Activated naive CD4-positive, alpha-beta T cell treated with anti-CD3 and anti-CD28 coated beads, Interleukin-2, amount 50 U/mL, for 16 hours (primary cell): ENCODE results near the gene SMG6.
"Not testable (repeated sequence)": the region's sequence is repeated elsewhere in the genome, so short reads cannot be mapped to it uniquely, and the experiment has no call there.

Source experiments
- DNase-seq: peaks from one replicate; pipeline ENCODE4 v3.0.0-alpha.2; 2020

The SMG6 gene

DNA sequence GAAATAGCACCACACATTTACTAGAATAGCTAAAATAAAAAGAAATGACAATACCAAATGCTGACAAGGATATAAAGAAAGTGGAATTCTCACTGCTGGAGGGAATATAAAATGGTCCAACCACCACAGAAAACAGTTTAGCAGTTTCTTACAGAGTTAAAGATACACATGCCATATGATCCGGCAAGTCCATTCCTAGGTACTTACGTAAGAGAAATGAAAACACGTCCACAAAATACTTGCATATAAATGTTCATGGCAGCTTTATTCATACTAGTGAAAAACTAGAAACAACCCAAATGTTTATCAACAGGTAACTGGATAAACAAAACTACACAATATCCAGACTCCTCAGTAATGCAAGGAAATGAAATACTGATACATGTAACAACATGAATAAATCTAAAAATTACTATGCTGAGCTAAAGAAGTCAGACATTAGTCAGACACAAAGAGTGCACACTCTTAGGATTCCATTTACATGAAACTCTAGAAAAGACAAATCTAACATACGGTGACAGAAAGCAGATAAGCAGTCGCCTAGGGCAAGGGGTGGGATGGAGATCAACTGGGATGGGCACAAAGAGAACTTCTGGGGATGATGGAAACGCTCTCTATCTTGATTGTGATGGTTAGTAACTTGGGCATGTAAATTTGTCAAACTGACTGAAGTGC lies 76.4 kb downstream of the SMG6 start:
- DNase-seq, result no peak

DNA sequence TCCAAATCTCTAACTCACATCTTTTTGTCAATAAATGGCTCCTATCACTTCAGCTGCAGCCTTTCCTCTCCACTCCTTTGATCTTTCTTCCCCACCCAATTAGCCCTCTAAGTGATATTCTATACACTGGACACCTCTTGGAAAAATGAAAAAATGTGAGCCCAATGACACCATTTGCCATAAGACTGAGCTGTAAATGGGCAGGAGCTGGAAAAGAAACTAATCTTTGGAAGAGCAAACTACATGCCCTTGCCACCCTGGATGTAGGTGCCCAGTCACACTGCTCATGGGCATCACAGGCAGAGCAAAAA lies 80.0 kb downstream of the SMG6 start:
- DNase-seq, result no peak

DNA sequence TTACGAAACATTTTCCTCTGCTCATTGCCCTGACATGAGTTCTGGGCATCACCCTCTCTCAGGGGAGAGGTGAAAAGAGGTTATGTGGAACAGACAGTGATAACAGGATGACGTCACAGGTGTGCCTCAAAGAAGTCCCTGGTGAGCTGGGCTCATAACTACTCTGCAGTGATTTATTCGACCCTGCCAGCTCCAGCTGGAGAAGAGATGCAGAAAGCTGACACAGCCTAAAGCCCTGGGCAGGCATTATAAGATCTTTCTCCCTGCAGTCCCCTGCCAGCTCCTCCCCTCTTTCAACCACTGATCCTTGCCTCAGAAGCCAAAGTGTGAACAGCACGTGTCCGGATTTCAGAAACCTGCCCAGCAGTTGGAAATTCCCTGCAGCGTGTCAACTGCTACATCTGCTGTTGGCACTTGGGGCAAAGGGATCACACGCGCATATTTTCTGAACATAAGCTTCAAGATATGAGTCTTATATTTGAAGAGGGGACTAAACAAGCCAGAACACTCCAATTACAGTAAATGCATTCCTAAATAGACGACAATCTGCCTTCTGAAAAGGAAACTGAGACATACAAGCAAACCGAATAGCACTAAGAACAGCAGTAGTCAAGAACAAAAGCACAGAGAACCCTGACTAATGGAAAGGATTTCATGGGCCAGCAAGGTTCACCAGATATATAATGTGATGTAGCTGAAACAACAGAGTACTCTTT lies 80.5 kb downstream of the SMG6 start:
- no peak for DNase-seq

DNA sequence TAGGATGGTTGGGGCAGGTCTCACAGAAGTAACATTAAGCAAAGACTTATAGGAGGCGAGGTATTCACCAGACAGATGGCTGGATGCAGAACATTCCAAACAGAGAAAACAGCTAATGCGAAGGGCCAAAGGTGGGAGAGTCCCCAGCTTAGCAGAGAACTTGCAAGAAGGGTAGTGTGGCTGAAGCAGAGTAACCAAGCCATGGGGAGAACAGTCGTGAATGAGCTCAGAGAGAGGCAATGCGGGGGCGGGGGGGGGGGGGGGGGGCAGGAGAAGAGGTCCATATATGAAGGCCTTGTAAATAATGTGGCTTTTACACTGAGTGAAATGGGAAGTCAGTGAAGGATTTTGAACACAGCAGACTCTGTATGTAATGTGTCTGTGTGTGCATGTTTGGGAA lies 81.3 kb downstream of the SMG6 start:
- DNase-seq, result no peak

DNA sequence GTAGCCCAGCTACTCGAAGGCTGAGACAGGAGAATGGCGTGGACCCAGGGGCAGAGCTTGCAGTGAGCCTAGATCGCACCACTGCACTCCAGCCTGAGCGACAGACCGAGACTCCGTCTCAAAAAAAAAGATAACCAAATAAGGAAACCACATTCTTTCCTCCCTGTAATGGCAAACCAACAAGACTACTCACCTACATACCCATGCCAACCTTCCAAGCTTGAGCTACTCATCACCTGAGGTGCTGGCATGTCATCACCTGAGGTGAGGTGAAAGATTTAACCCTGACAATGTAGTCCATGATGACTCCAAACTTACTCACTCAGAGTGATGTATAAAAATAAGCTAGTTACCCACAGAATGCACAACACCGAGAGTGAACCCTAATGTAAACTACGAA lies 85.2 kb downstream of the SMG6 start:
- no peak for DNase-seq

DNA sequence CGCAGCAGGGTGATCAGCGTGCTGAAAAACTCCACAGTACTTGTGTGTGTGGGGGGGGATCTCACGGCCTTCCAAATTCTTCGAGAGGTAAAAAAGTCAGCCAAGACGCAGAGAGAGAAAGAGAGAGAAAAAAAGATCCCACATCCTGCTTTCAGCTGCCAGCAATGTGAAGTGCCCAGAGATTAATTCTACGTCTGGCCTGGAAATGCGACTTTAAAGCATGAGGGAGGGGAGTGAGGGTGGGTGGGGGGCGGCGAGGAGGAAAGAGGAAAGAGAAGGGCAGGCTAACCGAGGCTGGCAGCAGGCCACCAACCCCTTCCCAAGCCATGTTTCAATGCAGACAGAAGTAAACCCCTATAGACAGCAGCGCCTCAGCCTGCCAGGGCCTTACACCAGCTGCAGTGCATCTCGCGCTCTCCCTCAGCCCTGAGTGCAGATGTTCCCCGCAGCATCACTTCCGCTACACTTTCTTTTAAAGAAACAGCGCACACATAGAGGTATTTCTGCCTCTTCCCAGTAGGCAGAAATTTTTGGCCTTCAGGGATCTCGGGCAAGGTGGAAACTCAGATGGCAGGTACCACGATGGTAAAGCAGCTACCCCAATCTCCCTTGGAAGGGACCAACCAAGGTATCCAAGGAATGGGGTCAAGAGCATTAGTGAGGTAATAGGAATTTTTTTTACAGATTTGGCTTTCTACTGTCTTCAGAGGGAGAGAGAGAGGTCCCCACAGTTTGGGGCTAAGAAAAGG lies 87.8 kb downstream of the SMG6 start:
- peak; percentile 65 for DNase-seq

DNA sequence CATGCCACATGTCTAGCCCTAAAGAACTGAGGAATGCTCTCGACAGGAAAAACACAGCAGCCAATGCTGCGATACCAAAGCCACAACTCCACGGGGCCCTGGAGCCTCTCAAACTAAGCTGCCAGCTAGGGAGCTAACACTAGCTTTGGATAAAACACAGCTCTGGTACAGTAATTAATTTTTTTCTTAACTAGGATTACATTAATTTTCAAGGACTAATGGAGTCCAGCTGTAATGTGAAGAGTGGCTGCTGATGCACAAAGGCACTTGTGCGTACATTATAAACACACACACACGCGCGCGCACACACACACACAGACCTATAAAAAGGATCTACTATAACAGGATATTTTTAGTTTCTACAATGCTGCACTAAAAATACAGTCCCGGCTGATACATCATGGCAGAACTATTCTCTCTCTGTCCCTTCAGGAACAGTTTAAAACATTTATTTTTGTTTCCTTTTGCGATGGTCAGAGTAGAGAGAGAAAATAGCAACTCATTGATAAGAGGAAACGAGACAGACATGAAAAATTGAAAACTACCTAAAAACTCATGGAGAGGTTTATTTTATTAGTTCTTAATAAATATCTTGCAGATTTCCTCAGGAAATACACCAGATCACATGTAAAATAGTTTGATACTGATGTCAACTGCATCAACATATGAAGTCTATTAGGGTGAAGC lies 88.5 kb downstream of the SMG6 start:
- no peak for DNase-seq

DNA sequence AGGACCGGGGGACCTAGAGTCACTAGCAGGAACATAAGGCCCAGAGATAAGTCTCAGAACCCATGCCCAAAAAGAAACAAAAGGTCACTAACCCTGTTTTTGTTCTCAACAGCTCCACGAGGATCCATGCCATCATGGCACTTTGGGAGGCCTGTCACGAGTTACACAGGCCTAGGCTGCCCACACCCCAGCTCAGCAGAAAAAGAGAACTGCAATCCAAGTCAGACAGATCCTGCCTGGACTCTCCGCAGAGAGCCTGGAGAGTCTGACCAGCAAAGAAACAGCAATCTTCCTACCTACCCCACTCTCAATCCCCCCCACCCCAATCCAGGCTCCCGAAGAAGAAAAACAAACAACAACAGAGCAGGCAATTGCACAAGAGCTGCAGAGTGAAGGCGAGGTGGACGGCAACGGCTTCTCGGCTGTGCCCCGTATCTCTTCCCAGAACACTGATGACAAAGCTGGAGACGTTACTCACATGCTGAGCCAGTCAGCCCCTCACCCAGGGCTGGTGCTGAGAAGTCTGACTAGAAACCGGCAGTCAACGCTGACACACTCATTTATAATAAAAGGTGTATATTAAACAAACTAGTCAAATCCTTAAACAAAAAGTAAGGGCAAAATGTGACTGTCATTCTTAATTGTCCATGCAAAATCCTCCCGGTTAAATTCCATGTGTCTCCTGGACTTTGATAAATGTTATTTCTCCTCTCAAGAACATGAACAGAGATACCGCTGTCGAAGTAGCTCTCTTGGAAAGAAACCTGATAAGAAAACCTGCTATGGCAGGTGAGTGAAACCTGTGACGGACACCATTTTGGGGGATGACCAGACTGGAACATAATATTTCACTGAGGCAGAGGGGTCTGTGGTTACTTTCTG lies 89.3 kb downstream of the SMG6 start:
- peak; percentile 29 for DNase-seq

DNA sequence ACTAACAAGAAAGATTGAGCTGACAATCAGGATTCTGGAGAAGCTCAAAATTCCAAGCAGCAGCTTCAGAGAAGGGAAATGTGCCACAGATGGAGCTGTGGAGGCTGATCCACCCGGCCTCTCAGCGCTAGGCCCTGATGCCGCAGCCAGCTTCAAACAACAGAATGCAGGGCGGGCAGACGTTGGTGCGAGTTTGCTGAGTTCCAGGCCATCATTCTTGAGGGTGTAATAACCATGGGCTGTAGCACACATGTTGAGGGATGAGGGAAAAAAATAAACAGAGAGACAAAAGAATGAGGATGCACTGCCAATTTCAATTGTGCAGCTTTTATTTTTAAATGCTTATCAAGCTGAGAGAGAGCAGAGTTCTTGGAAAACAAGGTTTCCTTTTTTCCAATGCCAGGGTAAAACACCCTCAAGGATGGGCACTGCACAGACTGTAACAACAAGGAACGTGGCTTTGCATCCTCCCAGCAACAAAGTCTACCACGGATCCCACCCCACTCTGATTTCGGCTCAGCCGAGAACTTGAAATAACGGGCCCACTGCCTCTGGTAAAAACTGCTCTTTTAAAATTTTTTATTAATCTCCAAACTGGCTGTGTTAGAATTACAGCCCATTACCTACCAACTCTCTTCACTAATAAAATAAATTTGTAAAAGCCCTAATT lies 90.2 kb downstream of the SMG6 start:
- no peak for DNase-seq

DNA sequence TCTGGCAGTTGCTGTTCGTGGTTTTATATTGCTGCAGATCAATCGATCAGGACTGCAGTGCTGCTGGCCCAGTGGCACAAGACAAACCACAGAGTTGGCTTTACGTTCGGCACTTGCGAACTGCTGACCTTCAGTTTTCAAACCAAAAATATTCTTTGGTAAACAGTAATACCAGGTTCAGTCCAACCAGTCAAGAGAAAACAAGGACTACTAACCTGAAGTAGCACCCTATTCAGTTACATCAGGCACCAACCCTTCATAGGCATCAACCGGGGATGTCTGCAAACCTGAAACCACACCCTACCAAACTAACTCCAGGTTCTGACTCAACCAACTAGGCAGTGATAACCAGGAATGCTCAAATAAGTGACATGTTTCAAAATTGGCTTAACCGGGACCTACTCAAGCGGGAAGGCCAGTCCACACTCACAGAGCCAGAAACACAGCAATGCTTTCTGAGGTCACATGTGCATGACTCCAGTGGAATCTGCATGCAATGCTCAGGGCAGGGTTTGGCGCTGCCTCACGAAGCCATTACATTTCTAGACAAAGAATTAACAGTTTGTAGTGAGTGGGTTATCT lies 91.1 kb downstream of the SMG6 start:
- DNase-seq, result no peak

DNA sequence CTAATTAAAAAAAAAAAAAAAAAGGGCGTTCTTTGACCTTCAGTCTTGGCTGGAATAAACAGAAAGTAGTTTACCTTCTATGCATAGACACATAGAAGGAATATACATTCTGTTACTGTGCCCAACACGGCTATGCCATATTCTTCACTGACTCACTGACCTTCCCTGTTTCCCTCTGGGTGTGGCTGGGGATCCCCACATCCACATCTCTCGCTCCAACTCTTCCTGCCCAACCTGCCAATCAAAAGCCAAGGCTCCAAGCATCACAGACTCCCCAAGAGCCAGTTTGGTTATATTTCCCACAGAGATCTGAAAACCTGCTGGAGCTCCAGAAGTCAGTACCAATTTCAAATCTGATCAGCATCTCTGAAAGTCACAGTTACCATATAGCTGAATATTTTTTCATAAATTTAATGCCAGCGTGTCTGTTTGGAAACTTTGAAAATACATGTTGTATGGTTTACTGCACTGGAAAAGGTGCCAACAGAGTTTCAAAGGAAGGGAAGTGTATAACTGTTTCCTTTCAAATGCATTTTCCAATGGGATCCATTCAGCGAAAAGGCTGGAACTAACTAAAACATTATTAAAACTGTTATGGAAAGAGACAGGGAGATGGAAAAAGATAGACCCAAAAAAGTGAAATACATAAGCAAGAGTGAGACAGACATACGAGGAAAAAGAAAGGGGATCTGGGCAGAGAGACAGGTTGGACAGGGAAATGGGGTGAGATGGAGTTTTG lies 91.8 kb downstream of the SMG6 start:
- DNase-seq, result no peak

DNA sequence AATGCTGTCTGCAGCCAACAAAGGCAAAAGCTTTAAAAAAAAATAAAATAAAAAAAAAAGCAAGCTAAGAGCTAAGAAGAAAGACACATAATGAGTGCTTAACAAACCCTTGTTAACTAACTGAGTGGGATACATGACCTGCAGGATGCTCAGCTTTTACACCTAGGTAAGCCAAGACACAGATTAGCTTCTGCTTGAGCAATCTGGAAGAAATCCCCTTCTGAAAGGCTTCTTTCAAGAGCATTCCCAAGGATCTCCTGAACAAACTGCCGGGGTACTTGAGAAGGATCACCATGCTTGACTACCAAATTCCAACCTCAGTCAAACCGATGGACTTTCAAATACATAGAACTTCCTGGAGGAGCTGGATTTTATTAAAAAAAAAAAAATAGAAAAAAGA lies 92.9 kb downstream of the SMG6 start:
- no peak for DNase-seq

DNA sequence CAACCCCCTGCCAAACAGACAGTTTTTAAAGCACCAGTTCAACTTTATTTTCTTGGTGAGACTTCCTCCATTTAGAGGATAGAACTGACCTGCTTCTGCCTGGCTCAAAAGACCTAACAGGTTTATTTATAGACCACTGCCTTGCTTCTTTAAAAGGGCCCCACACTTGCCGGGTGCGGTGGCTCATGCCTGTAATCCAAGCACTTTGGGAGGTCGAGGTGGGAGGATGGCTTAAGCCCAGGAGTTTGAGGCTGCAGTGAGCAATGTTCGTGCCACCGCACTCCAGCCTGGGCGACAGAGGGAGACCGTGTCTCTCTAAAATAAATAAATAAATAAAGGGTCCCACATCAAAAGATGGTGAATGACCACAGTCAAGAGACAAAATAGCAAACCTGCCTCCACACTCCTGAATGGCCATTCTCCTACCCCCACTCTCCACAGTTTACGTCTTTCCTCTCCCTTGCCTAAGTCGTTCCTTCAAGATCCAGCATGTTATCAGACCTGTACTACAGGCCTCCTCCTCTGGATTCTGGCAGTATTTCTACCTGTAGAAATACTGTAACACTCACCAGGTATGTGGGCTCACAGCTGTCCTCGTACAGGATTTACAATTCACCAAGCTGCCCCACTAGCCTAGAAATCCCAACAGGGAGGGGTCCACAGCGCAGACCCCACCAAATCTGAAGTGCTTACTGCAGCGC lies 95.6 kb downstream of the SMG6 start:
- DNase-seq, result no peak

DNA sequence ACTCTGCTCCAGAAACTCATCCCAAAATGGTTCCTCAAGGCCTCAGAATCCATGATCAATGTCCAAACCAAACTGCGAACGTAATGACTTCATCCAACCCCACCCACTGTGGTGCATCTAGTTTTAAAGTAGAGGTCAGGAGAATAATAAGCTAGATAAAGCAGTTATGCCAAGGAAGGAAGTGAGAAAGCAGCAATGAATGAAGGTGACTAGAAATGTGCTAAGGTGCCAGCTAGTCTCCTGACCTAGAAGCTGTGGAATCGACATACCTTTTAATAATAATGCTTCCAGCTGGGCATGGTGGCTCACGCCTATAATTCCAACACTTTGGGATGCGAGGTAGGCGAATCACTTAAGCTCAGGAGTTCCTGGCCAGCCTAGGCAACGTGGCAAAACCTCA lies 99.2 kb downstream of the SMG6 start:
- no peak for DNase-seq

DNA sequence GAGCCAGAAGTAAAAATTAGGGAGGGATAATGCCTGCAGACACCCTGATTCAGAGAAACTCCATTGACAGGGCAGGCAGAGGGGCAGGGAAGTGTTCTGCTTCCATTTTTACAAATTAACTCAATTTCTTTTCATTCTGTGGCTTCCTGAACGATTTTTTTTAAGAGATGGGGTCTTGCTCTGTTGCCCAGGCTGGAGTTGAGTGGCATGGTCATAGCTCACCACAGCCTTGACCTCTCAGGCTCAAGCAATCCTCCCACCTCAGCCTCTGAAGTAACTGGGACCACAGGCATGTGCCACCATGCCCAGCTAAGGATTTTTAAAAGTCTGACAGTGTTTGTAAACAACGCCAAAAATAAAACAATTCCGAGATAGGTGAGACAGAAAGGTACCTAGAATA lies 99.8 kb downstream of the SMG6 start:
- no peak for DNase-seq

DNA sequence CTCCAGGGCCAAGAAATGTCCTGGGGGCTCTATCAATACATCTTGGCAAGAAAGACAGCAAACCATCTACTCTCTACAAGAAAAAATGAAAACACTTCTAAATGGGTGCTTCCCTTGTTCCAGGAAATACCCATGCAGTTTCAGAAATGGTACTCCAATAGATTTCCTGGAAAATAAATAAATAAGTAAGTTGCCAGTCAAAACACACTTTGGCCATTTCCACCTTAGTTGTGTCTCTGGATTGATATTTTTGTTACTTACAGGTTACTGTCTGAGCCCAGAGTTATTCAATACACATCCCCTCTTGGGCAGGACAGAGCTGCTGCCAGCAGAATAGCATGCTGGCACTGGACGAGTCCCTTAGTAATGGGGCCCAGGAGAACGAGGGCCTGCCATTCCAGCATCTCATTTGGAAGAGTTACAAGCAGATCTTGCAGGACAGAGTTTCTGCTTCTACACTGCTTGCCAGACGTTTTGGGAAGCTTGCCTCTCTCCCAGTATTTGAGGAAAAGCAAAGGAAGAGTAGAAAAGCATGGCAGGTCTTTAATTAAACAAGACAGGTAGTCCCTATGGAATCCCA lies 100.5 kb downstream of the SMG6 start:
- no peak for DNase-seq

DNA sequence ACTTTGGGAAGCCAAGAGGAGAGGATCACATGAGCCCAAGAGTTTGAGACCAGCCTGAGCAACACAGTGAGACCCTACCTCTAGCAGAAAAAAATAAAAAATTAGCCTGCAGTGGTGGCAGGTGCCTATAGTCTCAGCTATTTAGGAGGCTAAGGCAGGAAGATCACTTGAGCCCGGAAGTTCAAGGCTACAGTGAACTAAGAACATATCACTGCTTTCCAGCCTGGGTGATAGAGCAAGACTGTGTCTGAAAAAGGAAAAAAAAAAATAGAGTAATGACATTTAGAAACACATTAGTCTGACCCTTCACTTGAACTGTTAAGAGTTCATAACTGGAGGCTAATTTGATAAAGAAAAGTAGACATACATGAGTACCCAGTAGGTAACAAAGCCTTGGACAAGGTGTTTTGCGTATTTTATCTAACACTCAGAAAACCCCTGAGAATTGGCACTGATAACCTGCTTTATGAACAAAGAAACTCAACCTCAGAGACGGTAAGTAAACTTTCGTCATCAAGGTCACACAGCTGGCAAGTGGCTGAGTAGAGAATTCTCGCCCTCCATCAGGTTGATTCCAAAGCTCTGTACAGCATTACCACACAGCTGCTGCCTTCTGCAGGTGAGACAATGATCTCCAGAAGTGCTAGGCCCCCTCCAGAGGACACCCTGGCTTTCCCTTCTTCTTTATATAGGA lies 101.1 kb downstream of the SMG6 start:
- no peak for DNase-seq

DNA sequence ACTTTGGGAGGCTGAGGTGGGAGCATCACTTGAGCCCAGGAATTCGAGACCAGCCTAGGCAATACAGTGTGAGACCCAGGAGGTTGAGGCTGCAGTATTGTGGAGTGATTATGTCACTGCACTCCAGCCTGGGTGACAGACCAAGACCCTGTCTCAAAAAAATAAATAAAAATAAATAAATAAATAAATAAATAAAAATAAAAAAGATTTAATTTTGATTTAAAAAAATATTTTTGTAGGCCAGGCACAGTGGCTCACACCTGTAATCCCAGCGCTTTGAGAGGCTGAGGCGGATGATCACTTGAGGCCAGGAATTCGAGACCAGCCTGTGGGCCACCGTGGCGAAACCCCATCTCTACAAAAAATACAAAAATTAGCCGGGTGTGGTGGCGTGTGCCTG lies 104.2 kb downstream of the SMG6 start:
- not testable (repeated sequence) for DNase-seq

DNA sequence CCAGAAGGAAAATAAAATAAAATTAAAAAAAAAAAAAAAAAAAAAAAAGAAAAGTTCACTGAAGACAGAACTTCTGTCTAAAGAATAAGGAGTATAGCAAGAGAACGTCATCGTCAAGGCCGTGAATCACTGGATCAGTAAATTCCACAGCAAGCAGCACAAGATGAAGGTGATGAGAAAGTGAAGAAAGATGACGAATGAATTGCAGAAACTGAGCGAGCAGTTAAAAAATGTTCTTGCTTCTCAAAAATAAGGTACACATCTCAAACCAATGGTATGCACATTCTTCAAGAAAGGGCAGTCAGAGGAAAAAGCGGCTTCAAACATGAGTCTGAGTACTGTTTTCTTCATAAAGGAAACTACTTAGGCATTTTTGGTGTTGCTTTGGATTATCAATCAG lies 104.7 kb downstream of the SMG6 start:
- no peak for DNase-seq
